NT2/D1 (cell line): ENCODE measurements around the gene ARHGAP24.

Source experiments
- SUZ12 ChIP-seq: IDR thresholded peaks from 2 replicates; pipeline ENCODE4 v1.6.1; 2011; ENCODE audit not compliant: insufficient read length, insufficient read depth; ENCODE audit errors: extremely low read depth
- YY1 ChIP-seq: IDR thresholded peaks from 2 replicates; pipeline ENCODE4 v1.6.1; 2011; ENCODE audit not compliant: insufficient read length, insufficient read depth
- ZNF274 ChIP-seq: IDR thresholded peaks from 2 replicates; pipeline ENCODE4 v1.6.1; 2011; ENCODE audit warnings: mild to moderate bottlenecking, low read depth, low read length

DNA sequence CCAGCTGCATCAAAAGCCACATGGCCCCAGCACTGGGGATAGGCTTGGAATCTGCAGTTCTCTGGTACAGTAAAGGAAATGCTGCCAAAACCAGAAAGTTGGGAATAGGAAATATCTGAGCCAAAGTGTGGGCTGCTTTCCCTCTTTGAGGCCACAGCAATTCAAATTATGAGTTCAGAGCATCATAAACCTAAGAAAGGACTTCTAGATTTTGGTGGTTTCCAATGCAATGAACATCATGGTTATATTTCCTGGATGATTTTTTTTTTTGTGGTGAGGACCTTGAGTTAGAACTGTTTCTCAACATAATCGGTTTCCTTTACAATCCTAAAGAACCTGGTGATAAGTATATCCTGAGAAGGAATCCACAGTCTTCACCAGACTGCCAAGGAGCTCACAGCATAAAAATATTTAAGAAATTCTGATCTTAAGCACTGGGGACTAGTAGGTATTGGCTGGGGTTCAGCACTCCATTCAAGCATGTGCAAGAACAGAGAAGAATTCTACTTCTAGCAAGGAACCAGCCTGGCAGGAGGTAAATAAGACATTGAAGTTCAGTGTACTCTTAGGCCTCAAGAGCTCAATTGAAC, 29.8 kb upstream of the ARHGAP24 start:
- TF ChIP-seq YY1 (no peak), ZNF274 (no peak), SUZ12 (no peak)
